ENCODE results near the gene KLC1.
"Not testable (repeated sequence)": the region's sequence is repeated elsewhere in the genome, so short reads cannot be mapped to it uniquely, and the experiment has no call there.

The KLC1 gene

GRCh38 chr14:103628684-103629502 lies at the start of gene KLC1:
Gene KLC1, plus strand, starts transcription at chr14:103629211. Its CDS starts 25,354 bp downstream, at chr14:103654565.
- DNase-seq, result peak; percentile 90

- no peak for DNase-seq
These were observed 47.8 kb upstream of the KLC1 start for GRCh38 chr14:103581206-103581605.

GRCh38 chr14:103581954-103582703 lies 46.9 kb upstream of the KLC1 start:
- DNase-seq, result no peak

- no peak for DNase-seq
These were observed 44.6 kb upstream of the KLC1 start for GRCh38 chr14:103584326-103584915.

- DNase-seq, result no peak
These were observed 35.4 kb upstream of the KLC1 start for GRCh38 chr14:103593577-103593976.

GRCh38 chr14:103594265-103594664 lies 34.7 kb upstream of the KLC1 start:
- DNase-seq, result peak; percentile 73

- no peak for DNase-seq
These were observed 31.2 kb upstream of the KLC1 start for GRCh38 chr14:103597623-103598377.

- DNase-seq, result no peak
These were observed 28.5 kb upstream of the KLC1 start for GRCh38 chr14:103600503-103600902.

- DNase-seq, result no peak
These were observed 24.4 kb upstream of the KLC1 start for GRCh38 chr14:103604620-103605019.

GRCh38 chr14:103606963-103607668 lies 21.9 kb upstream of the KLC1 start:
- DNase-seq, result peak; percentile 74

GRCh38 chr14:103607822-103608221 lies 21.2 kb upstream of the KLC1 start:
- DNase-seq, result no peak

- DNase-seq, result not testable (repeated sequence)
These were observed 19.9 kb upstream of the KLC1 start for GRCh38 chr14:103609081-103609480.

GRCh38 chr14:103611215-103611614 lies 17.8 kb upstream of the KLC1 start:
- DNase-seq, result no peak

GRCh38 chr14:103613517-103613916 lies 15.5 kb upstream of the KLC1 start:
- no peak for DNase-seq

- no peak for DNase-seq
These were observed 12.2 kb upstream of the KLC1 start for GRCh38 chr14:103616635-103617300.

GRCh38 chr14:103619057-103619456 lies 10.0 kb upstream of the KLC1 start:
- DNase-seq, result no peak

- no peak for DNase-seq
These were observed 7.2 kb upstream of the KLC1 start for GRCh38 chr14:103621860-103622259.

GRCh38 chr14:103623308-103623707 lies 5.7 kb upstream of the KLC1 start:
- DNase-seq, result no peak

GRCh38 chr14:103623883-103624482 lies 5.0 kb upstream of the KLC1 start:
- no peak for DNase-seq

GRCh38 chr14:103624860-103625259 lies 4.2 kb upstream of the KLC1 start:
- no peak for DNase-seq

All from retina (tissue), 1 donor.